Measurements from ENCODE around the gene BCS1L.

The BCS1L gene, protein sequence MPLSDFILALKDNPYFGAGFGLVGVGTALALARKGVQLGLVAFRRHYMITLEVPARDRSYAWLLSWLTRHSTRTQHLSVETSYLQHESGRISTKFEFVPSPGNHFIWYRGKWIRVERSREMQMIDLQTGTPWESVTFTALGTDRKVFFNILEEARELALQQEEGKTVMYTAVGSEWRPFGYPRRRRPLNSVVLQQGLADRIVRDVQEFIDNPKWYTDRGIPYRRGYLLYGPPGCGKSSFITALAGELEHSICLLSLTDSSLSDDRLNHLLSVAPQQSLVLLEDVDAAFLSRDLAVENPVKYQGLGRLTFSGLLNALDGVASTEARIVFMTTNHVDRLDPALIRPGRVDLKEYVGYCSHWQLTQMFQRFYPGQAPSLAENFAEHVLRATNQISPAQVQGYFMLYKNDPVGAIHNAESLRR

DNA sequence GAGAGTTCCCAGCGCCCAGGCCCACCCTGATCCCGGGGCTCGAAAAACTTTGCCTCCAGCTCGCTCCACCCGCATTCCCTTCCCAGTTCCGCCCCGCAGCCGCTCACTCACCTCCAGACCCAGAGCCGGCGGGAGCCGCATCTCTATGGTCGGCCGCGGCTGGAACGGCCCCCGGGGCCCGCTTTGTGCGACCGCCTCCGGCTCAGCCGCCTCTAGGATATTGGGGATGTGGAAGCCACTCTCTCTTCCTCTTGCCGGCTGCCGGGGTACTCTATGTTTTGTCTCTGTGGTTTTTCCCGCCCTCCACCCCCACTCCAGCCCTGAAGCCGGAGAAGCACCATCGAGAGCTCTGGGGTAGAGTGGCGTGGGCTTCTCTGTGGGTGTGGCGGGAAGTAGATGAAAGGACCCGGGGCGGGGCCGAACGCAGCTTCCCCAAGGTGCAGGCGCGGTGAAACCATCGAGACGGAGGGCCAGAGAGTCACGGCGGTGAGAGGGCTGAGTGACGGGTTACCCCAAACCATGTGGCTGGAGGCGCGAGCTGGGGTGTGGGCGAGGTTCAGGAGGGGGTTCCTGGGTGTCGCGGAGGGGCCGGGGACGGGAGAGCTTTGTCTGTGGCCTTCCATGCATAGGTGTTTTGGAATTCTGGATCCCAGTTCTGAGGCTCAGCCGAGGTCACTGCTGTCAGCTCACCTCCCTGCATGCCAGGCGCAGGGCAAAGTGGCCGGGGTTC is at the start of gene BCS1L, which contains the start of gene ZNF142:
BCS1L (plus strand) TSS at position 426 of the 730 bp plus-strand sequence. CDS start 1,305 bp downstream, outside the sequence.
ZNF142 (minus strand) TSS at position 366 of the 730 bp plus-strand sequence. CDS start 3,194 bp downstream, outside the sequence.
- DNase-seq (ENCODE audit: low read depth in 2 of 2), result peak; percentile 85 to 93

DNA sequence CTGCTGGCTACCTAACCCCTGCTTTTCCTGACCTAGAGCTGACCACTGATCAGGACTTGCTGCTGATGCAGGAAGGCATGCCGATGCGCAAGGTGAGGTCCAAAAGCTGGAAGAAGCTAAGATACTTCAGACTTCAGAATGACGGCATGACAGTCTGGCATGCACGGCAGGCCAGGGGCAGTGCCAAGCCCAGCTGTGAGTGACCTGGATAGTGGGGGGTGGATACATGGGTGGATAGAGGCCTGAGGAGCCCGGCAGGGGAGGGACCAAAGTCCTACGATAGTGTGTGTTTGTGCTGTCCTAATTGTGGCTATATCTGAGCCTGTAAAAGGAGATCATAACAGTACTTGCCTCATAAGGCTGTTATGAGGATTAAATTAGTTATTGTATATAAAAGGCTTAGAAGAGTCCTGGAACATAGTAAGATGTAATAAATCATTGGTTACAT is 43.6 kb upstream of the BCS1L start:
- no peak for DNase-seq (ENCODE audit: low read depth in 2 of 2)

DNA sequence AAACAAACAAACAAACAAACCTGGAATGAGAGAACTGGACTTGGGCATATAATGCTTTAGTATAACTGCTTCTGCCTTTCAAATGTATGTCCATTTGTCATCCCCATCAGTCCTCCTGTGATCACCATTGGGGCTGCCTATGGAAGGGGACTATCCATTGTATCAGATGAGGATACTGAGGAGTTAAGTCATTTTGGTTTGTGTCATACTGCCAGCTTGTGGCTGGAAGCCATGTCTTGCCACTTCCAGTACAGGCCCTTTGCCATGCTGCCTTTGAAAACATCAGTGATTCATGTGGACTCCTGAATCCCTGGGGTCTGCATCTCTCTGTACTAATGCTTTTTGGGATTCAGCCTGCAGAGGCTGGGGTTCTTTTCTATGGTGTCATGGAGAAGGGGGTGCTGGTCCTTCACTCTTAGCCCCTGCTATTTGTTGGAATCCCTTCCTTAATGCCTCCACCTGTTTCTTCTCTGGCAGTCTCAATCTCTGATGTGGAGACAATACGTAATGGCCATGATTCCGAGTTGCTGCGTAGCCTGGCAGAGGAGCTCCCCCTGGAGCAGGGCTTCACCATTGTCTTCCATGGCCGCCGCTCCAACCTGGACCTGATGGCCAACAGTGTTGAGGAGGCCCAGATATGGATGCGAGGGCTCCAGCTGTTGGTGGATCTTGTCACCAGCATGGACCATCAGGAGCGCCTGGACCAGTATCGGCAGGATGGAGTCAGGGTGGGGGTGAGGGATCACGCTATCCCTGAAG is 41.2 kb upstream of the BCS1L start:
- no peak for DNase-seq (ENCODE audit: low read depth in 2 of 2)

DNA sequence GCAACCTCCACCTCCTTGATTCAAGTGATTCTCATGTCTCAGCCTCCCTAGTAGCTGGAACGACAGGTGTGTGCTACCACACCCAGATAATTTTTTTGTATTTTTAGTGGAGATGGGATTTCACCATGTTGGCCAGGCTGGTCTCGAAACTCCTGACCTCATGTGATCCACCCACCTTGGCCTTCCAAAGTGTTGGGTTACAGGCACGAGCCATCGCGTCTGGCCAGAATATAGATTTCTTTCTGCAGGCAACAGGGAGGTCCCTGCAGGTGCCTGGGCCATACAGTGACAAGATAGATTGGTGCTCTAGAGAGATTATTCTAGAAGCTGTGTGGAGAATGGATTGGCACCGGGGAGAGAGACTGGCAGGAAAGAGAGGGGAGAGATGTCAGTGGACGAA is 38.5 kb upstream of the BCS1L start:
- DNase-seq (ENCODE audit: low read depth in 2 of 2), result no peak

DNA sequence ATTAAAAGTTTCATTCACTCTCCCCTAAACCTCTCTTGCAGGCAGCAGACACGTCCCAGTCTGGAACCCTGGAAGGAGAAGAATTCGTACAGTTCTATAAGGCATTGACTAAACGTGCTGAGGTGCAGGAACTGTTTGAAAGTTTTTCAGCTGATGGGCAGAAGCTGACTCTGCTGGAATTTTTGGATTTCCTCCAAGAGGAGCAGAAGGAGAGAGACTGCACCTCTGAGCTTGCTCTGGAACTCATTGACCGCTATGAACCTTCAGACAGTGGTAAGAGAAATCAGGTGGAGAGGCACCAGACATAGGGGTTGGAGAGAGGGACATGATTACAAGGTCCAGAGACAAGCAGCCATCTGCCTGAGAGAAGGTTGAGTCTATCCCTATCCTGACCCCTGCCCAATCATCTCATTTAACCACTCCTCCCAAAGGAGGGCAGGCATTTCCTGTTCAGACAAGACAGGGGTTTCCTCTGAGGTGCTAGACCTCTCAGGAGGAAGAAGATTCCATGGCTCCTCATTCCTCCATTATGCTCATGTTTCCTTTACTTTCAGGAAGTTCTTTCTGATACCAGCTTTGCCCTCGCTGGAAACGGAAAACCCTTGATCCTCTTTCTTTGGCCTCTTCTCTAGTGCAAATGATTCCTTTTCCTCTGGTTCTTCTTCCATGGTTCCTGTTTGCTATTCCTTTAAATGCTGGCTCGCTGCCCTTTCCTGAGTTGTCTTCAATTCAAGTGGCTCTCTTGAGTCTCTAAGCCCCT is 36.7 kb upstream of the BCS1L start:
- no peak for DNase-seq (ENCODE audit: low read depth in 2 of 2)

DNA sequence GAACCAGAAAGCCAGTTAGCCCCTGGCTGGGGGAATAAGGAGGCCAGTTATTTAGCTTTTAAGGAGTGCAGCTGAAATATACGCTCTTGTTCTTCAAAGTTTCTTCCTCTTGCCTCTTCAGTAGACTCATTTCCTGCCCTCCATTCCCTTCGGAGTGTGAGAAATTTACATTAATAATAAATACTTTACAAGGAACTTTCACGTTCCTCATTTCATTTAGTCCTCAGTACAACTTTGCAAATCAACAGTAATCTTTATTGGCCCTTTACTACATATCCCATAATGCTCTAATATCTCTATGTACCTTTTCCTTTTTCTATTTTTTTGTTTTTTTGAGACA is 36.1 kb upstream of the BCS1L start:
- no peak for DNase-seq (ENCODE audit: low read depth in 2 of 2)

DNA sequence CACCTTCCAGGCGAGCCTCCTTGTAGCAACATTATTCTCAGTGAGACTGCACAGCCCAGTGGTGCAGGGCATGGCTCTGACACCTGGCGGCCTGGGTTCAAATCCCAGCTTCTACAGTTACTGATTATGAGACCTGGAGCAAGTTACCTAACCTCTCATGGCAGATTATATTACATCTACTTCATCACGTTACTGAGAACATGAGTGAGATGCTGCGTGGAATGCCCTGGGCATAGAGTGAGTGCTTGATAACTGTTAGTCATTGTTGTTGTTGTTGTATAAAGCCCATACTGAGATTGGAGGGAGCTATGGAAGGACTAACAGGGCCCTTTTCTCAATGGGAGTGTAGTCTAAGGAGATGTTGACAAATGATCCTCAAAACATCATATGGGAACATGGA is 33.1 kb upstream of the BCS1L start:
- DNase-seq (ENCODE audit: low read depth in 2 of 2), result no peak

DNA sequence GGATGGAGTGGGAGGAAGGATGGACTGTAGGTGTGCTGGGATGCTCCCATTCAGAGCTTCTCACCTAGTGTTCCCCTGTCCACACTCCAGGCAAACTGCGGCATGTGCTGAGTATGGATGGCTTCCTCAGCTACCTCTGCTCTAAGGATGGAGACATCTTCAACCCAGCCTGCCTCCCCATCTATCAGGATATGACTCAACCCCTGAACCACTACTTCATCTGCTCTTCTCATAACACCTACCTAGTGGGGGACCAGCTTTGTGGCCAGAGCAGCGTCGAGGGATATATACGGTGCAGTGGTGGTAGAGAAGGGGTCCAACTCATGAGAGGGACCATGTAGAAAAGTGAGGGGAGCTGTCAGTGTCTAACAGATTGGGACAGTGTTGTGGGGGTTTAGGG is 31.5 kb upstream of the BCS1L start:
- DNase-seq (ENCODE audit: low read depth in 2 of 2), result no peak

DNA sequence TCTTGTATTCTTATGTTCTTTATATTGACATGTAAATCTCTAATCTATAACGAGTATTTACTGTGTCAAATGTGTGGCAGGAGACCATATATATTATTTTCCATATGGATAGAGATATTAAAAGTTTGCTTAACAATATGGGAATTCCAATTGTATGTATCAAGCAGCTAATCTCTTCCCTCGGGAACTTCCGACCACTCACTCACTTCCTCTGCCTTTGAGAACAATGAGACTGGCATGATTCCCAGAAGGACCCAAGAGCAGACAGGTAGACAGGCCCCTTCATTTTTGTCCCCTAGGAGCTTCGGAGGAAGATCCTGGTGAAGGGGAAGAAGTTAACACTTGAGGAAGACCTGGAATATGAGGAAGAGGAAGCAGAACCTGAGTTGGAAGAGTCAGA is 27.6 kb upstream of the BCS1L start:
- no peak for DNase-seq (ENCODE audit: low read depth in 2 of 2)

DNA sequence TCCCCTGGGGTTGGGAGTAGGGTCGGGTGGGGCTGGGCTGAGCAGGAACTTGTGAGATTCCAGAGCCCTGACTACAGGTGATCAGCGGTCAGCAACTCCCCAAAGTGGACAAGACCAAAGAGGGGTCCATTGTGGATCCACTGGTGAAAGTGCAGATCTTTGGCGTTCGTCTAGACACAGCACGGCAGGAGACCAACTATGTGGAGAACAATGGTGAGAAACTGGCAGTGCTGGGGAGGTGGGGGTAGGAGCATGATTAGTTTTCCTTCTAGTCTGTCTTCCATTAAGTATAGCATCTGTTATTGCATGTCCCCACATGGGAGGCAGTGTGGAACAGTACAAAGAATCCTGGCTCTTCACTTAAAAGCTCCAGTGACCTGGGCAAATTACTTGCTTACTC is 23.8 kb upstream of the BCS1L start:
- DNase-seq (ENCODE audit: low read depth in 2 of 2), result no peak

DNA sequence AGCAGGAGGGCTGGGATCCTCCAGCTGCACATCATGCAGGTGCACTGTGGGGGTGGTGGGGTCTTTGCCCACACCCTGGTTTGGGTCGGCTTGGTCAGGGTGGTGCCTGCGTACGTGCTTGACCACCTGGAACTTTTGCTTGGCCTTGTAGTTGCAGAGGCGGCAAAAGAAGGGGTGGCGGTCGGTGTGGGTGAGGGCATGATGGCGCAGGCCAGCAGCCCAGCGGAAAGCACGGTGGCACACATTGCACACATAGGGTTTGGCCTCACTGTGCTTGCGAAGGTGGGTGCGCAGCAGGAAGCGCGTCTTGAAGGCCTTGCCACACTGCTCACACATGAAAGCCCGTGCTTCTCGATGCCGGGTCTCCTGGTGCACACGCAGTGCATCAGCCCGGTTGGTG is 21.1 kb upstream of the BCS1L start:
- DNase-seq (ENCODE audit: low read depth in 2 of 2), result no peak

DNA sequence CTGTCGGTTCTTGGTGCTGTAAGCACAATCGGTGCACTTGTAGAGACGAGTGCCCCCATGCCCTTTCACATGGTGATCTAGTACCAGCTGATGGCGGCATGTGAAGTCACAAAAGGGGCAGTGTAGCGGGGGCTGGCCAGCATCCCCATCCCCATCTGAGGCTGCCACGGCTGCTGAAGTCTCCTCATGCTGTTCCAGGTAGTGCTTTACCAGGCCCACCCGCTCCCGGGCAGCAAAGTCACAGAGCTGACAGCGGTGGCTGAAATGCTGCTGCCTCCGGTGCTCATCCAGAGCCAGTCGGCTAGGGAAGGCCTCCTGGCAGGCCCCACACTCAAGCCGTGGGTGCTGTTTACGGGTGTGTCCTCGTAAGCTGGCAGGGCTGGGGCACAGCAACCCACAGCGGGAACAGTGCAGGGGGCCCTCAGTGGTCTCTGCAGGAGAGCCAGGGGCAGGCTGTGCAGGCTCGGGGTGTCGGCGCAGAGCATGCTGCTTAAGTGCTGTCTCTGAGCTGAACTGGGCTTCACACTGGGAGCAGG is 17.3 kb upstream of the BCS1L start:
- no peak for DNase-seq (ENCODE audit: low read depth in 2 of 2)

DNA sequence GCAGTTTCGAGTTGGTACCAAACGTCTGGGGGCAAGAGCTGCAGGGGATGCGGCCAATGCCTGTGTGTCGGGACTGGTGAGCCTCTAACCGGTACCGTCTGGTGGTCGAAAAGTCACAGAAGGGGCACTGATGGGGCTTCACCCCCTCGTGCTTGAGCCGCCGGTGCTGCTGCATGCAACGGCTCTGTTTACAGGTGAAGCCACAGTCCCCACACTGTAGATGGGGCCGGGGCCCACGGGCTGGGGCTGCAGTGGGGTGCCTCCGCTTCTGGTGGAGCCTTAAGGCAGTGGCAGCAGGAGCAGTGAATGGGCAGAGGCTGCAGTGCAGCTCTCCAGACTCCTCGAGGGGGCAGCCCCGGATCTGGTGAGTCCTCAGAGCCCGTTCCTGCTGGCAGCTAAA is 16.7 kb upstream of the BCS1L start:
- no peak for DNase-seq (ENCODE audit: low read depth in 2 of 2)

DNA sequence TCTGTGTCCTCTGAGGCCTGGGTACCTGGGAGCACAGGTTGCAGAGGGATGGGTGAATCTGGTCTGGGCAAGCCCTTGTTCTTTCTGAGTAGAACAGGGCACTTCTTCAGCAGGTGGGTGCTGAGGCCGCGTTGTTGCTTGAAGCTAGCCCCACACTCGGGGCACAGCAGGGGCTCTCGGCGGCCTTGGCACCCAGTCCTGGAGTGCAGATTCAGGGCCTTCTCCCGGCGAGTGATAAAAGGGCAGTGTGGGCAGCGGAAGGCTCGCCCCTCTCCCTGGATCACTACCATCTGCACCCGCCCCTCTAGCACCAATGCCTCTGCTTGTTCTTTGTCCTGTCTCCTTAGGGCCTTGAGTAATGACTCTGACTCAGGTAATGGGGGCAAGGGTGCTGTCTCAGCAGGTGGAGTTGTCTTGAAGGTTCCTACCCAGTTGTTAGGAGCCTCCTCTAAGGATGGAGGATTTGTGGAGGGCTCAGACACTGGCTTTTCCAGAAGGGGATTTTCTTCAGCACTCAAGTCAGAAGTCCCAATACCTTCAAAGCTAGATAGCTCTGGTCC is 15.7 kb upstream of the BCS1L start:
- DNase-seq (ENCODE audit: low read depth in 2 of 2), result no peak

DNA sequence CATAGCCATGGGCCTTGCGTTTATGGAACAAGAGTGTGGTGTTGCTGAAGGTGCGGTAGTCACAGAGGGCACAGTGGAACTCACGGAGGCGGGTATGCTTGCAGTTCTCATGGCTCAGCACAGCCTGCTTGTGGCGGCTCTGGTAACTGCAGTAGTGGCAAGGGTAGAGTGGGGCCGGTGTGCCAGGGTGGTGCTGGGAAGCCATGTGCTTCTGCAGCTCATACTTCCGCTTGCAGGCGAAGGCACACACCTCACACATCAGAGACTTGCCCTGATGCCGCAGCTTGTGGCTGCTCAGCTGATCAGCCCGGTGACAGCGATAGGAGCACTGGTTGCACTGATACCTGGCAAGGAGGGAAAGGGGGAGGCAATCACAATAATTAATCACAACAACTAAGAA is 14.8 kb upstream of the BCS1L start:
- DNase-seq (ENCODE audit: low read depth in 2 of 2), result no peak

DNA sequence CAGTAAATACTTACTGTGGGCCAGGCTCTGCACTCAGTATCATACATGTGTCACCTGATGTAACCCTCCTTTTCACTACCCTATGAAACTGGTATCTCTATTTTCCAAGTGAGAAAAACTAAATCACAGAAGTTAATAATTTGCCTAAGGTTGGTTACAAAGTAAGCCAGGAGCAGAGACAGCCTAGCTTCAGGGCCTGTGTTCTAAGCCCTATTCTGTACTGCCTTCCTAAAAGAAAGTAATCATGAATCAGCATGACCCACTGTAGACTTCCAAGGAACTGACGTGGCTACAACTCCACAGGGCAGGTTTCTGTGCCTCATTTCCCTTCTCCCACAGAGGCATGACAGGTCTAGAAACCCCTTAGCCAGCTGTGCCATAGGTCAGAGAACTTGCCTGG is 14.4 kb upstream of the BCS1L start:
- DNase-seq (ENCODE audit: low read depth in 2 of 2), result no peak

DNA sequence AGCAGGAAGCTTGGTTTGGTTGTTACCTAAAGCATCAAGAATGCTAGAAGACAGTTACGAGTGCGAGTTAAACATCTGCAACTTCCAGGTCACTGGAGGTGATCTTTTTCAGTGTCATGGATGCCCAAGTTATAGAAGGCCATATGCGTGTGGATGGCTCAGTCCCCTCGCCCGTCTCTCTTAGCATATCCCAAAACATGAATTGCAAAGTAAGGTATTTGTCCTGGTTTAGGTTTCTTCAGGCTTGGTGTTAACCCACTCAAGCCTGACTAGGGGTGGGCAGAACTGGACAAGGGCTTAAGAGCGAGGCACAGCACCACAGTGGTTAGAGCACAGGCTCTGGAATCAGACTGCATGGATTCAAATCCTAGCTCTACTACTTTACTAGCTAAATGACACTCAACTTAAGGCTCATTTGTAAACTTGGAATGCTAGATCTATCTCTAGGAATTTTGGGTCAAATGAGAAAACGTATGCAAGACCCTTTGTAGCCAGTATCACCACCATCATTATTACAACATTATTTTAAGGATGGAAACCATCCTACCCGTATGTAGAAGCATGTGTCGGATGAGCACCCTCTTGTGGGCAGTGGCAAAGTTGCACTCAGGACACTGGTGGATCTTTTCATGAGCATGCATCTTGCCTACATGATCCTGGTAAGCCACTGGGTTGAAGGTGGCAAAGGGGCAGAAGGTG is 11.2 kb upstream of the BCS1L start:
- peak; percentile 13 to 19 for DNase-seq (ENCODE audit: low read depth in 2 of 2)

DNA sequence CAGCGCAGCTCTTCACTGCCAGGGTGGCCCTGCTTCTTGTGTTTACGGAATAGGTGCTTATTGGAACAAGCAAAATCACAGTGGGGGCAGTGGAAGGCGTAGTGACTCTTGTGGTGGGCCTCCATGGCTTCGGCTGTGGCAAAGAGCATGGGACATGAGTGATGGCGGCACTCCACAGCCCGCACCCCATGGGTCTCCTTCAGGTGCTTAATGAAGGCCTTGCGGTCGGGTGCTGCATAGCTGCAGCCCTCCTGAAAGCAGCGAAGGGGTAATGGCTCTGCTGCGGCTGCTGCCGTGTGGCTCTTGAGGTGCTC is 10.7 kb upstream of the BCS1L start:
- DNase-seq (ENCODE audit: low read depth in 2 of 2), result no peak

DNA sequence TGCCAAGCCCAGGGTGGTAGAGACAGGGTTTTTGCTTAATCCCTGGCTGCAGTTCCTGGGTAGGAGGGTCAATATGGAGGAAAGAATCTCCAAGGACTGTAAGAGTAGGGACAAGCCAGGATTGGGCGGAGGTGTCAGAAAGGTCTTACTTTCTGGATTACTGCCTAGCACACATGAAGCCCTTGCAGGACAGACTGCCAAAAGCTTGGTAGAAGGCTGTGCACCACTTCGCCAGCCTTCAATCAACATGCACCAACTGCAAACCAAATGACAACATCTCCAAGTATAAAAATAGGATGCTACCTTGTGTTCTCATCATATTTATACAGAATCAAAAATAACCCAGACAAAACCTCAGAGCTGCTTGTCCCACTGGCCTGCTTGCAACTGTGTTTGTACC is 3.7 kb upstream of the BCS1L start:
- DNase-seq (ENCODE audit: low read depth in 2 of 2), result no peak

DNA sequence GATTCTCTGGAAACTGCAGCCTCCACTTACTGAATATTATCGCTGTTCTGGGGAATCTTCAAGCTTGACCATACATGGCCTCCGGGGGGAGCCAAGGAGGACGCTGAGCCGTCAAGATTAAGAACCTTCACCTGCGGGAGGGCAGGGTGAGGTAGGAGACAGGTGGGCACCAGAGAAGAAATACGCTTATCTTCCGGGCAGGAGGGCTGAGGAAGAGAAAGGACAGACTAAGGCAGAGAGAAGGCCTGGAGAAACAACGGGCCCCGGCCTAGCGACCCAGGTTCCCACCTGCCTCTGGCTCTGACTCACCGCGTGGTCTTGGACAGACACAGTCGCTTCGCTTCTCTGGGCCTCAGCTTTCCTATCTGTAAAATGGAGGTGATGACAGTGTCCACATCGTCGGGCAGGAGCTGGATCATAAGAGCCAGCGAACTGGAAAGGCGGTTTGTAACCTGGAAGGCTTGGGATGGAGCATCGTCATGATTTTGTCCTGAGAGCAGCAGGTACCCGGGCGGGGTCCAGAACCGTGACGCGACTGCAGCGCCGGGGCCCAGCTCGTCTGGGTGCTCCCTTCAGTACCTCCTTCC is 719 bp upstream of the BCS1L start:
- DNase-seq (ENCODE audit: low read depth in 2 of 2), result peak; percentile 5 to 7
